ENCODE results near the gene PTPRD.

Gene PTPRD

GRCh38 chr9:8534828-8535227, 2078.0 kb downstream of the PTPRD start:
- no peak for FAIRE-seq

- FAIRE-seq, result no peak
Measured at GRCh38 chr9:8533681-8534080, 2079.1 kb downstream of the PTPRD start.

GRCh38 chr9:8531826-8532415, 2080.9 kb downstream of the PTPRD start:
- FAIRE-seq, result no peak

DNA sequence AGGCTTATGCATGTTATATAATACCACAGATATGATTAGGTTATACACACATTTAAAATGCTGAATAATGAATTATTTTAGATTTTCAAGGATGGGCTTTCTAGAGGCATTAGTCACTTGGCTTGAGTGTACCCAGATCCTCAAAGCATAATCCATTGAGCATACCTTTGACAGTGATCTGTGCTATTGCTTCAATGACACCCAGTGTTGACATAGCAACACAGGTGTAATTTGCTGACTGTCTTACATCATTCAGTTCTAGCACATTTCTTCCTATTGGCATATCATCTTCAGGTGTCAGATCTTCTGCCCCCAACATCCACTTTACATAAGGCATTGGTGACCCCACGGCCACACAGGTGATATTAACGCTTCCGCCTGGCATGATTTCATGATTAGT, 2091.7 kb downstream of the PTPRD start:
- no peak for FAIRE-seq

DNA sequence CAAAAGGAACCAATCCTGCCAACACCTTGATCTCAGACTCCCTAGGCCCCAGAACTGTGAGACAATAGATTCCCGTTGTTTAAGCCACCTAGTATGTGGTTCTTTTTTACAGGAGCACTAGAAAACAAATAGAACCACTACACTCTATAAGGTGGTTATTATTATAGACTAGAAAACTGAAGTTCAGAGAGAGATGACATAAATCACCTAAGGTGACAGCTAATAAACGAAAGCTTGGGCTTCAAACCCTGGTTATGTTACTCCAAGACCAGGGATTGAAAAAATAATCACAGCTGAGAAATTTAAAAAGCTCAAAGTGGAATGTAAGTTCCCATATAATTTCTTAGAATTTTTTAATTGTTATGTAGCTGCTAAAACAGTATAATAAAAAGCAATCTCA, 2097.1 kb downstream of the PTPRD start:
- no peak for FAIRE-seq

DNA sequence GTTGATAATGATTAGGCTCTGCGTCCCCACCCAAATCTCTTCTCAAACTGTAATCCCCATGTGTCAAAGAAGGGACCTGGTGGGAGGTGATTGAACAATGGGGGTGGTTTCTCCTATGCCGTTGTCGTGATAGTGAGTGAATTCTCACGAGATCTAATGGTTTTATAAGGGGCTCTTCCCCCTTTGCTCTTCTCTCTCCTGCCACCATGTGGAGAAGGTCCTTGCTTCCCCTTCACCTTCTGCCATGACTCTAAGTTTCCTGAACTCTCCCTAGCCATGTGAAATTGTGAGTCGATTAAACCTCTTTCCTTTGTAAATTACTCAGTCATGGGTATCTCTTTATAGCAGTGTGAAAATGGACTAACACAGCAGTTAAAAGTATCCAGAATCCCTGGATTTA, 2098.0 kb downstream of the PTPRD start:
- FAIRE-seq, result no peak

- FAIRE-seq, result no peak
Measured at GRCh38 chr9:8508671-8509290, 2104.0 kb downstream of the PTPRD start.

GRCh38 chr9:8494571-8494970, 2118.2 kb downstream of the PTPRD start:
- FAIRE-seq, result no peak

GRCh38 chr9:8492679-8493078, 2120.1 kb downstream of the PTPRD start:
- FAIRE-seq, result no peak

GRCh38 chr9:8492024-8492423, 2120.8 kb downstream of the PTPRD start:
- no peak for FAIRE-seq

DNA sequence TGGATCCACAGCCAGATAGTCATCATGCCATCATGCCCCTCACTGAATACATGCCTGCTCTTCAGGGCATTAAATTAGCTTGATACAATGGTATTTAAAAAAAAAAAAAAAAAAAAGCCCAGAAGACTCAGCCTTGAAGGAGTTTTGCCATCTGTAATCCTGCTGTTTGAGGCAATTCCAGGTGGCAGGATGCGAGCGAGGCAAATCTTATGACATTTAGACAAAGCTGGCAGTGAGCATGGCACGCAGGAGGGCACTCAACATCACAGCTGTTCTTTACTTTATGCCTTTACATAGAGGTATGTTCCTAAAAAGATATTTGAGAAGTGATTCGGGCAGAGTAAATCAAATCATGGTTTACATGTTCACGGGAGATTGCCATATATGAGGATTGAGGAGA, 2121.2 kb downstream of the PTPRD start:
- FAIRE-seq, result no peak

DNA sequence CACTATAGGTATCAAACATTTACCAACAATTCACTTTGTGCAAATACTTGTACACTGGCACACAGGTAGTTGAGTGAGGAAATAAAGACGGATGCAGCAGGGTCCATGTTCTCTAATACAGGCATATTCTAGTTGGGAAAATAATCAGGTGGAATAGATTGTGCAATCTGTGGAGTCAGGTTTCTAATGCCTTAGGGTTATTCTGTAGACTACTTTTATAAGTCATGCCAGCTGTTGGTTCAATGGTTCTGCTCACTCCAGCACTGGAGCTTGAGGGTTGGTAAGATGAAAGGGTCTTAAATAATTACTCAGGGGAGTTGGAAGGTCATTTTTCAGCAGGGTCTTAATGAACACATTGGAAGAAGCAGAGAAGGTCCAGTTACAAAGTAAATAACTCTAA, 2123.0 kb downstream of the PTPRD start:
- FAIRE-seq, result no peak

DNA sequence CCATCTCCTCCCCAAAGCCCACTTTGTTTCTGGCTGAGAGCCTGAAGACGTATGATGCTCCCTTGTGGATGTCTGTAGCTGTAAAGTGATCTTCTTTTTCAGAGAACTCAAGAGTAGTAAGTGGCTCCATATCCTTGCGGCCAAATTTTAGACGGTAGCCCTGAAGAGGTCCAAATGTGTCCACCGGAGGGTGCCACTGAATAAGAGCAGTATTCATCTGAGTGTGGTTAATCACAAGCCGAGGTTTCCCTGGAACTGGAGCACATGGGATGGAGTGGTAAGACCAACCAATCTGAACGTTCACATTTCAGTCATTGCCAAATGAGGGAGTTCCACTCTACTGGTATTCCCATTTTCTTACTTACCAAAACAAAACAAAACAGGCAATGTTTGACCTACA, 2126.7 kb downstream of the PTPRD start:
- FAIRE-seq, result no peak

DNA sequence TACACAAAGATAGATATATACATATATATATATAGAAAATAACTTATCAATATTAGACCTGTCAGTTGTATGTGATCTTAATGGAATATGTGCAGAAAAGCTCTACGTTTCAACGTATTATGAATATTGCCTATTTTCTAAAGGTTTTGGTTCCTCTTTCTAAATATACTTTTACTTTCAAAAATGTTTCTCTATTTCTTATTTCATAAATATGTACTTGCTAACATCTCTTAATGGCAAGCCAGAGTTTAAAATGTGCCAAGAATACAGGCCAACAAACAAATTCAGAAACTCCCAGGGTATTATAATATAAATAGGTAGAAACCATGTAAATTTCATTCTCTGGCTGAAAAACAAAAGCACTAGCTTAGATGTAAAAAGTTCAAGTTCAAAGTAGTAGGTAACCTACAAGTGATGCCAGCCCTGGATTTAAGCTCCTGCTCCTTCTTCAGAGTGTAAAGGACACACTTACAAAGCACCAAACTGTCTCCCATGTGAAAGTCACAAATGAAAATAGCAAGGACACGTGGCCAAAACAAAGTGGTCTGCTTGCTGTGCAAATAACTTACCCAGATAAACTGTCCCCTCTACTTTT, 2128.1 kb downstream of the PTPRD start:
- FAIRE-seq, result no peak

GRCh38 chr9:8477450-8477849, 2135.4 kb downstream of the PTPRD start:
- FAIRE-seq, result no peak

- FAIRE-seq, result no peak
Measured at GRCh38 chr9:8474937-8475336, 2137.9 kb downstream of the PTPRD start.

DNA sequence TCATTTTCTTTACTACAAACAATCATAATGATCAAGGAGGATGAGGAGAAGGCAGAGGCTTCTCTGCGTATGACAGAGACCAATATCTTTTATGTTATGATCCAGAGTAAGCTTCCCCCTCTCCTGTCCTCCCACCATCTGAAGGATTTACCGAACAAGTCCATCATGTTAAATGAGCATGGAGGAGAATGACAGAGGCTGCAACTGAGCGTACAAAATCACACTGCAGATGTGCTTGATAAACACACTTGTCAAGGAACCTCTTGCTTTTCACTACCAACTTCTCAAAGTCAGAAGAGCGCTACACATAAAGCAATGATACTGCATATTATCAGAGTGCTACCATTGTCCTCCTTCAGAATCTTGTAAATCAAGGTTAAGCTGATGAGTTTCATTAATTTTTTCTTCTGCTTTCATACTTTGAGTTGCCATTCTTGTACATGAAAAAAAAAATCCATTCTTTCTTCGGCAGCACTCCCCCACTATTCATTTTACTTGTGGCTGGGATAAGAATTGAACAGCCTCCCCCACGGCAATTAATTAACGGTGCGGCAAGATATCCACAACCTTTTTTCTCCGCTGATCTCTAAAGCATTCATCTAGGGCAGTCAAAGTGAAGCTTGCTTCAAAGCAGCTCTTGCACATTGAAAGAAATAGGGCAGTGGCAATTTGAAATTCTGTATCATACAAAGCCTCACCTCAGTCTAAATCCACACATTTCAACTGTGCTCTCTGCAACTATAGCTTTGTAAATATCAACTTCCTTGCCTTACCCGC, 2139.4 kb downstream of the PTPRD start:
- FAIRE-seq, result no peak

DNA sequence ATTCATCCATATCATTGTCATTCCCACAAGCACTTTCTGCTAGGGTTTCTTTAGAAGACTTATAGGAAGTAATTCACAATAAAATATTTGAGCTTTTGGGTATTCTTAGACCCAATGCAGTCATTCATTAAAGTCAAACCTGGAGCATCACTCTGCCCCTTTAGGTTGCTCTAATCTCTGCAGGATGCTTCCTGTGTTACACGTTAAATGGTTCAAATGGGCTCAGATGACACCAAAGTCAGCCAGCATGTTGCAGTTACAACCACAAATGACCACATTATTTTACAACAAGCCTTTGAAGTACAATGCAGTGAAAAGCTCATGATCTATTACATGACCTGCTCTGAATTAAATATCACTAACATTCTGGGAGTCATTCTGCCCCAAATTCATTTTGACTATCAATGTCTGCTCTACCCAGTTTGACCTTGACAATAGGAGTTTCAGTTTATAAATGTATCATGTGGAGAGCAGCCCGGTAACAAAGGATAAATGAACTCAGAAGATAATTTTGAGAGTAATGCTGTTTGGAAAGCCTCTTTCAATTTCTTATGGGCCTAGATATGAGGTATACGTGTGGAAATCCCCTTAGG, 2144.7 kb downstream of the PTPRD start:
- no peak for FAIRE-seq

- no peak for FAIRE-seq
Measured at GRCh38 chr9:8457816-8458215, 2155.0 kb downstream of the PTPRD start.

GRCh38 chr9:8457055-8457454, 2155.7 kb downstream of the PTPRD start:
- no peak for FAIRE-seq

DNA sequence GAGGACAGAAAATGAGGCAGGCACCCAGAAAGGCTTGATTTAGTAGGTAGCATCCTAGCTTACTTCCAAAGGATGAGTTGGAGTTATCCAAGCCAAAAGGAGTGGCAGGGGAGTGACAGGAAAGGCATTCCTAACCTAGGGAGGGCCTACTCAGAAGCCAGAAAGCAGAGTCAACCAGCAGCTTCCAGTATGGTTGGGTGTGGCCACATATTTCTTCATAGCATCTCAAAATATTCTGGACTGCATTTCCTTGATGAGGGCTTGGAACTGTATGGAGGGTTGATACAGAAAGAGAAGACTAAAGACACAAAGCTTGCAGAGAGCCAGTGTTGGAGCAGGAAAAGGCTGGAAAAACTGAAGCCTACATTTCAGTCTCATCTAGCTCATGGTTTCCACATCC, 2156.5 kb downstream of the PTPRD start:
- no peak for FAIRE-seq

DNA sequence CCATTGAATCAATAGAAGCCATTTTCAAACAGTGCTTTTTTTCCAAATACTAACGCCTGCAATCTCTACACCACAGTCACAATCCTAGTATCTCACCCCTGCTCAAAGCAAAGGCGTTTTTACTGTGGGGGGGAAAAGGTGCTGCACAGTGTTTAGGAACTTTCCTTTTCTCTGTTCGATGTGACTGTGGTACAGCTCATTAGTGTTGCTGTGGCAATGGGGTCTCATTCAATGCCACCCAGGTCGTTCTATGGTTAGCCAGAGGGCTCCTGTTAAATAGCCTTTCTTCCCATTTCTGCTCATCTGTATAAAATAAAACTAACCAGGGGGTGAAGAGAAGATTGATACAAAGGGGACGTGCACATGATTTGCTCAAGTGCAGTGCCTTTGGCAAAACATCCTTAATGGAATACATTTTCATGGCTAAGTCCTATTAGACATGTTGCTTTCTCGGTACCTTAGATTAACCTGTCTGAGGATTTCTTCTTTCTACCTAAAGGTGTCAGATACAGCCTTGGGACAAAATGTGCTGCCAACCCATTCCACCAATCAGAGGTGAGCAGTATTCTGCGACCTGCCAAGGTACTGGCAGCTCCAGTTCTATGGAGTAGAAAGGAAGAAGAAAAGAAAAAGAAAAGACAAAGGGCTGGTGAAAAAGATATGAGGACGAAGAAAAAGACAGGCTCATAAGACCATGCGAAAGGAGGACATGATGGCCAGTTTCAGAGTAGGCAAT, 2161.8 kb downstream of the PTPRD start:
- no peak for FAIRE-seq

GRCh38 chr9:8448226-8448625, 2164.6 kb downstream of the PTPRD start:
- no peak for FAIRE-seq
